Thyroid gland (tissue), 4 donors: ENCODE results near the gene ANKFY1. TPM values are rescaled to one million over a fixed set of nuclear protein-coding genes. Genes with fewer than 3 reads are reported as not detected.

Experiments used
- DNase-seq, 2 donors: peaks; one replicate each; pipeline ENCODE4 v3.0.0-alpha.2; 2019
- H3K27ac ChIP-seq, 3 donors: fragments of 200-600 bp; sonication (generic); 1 replicate in 2 of 3; 2 replicates in 1 of 3; pipeline ENCODE4 v1.5.1; 2016 to 2019; ENCODE audit warnings: mild to moderate bottlenecking in 1 of 3, moderate library complexity in 1 of 3
- H3K27me3 ChIP-seq: fragments of 200-600 bp; sonication (generic); one replicate; pipeline ENCODE4 v1.5.1; 2019
- H3K36me3 ChIP-seq, 2 donors: fragments of 200-600 bp; sonication (generic); one replicate each; pipeline ENCODE4 v1.5.1; 2016 to 2019
- H3K4me1 ChIP-seq, 2 donors: fragments of 200-600 bp; sonication (generic); one replicate each; pipeline ENCODE4 v1.5.1; 2017 to 2019
- H3K4me3 ChIP-seq, 3 donors: fragments of 200-600 bp; sonication (generic); replicated peaks in 1 of 3; 1 replicate in 2 of 3; 2 replicates in 1 of 3; pipeline ENCODE4 v1.5.1; 2016; ENCODE audit warnings: mild to moderate bottlenecking in 1 of 3
- H3K9me3 ChIP-seq: fragments of 200-600 bp; sonication (generic); one replicate; pipeline ENCODE4 v1.5.1; 2017
- POLR2A ChIP-seq, 2 donors: fragments of 450-650 bp; IDR thresholded peaks; one replicate each; pipeline ENCODE4 v1.6.1; 2017; ENCODE audit warnings: antibody characterized with exemption in 2 of 2, mild to moderate bottlenecking in 2 of 2, moderate library complexity in 1 of 2
- WGBS, 2 donors: methylation state at CpG; one replicate each; pipeline ENCODE4 v1.1.5; 2017; 5-methylcytosine and 5-hydroxymethylcytosine counted together
- intact Hi-C: fragments of 100-400 bp; cut with DNase I; formaldehyde crosslinking; loops from one replicate; pipeline ENCODE4 v1.15.1; 2023
- total RNA-seq, 4 donors: library from RNA; depleted of rRNA; stranded (reverse); fragments of >200 nt; gene quantifications; one replicate each; pipeline ENCODE4 v1.2.3, GENCODE V29; 2016
- TF ChIP-seq, protein P1 (sequence below), 6 experiments: fragments of 200-600 bp in 3 of 6; fragments of 450-650 bp in 3 of 6; sonication (generic) in 3 of 6; IDR thresholded peaks; one replicate each; pipeline ENCODE4 v1.5.1; 2016 to 2019; ENCODE audit warnings: antibody characterized with exemption in 6 of 6, mild to moderate bottlenecking in 2 of 6, inconsistent platforms in 1 of 6, moderate library complexity in 1 of 6

Gene ANKFY1
- total RNA-seq, 4 donors from 2014 or later: 36.8 to 51.3 (median 46.3) TPM

DNA sequence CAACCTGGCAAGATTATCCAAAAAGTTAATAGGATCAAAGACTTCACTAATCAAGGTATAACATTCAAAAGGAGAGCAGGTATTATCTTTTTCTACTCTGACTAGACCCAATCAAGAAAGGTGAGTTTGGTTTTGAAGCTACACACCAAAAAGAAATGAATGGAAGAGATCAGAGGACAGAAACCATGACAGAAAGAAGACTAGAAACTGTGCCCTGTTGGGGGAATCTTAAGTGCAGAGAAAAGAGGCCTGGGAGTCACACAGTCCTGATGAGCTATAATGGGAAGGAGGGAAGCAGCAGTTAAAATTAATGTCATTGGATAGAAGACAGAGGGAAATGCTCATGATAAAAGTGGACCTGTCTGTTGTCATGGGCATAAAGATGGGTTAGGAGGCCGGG, 138.2 kb downstream of the ANKFY1 start:
- H3K27me3 ChIP-seq: no peaks in the 10 kb centered on the region
- peaks cover 13 to 25% of the 10 kb centered on the region in 2 donors for H3K36me3 ChIP-seq
- no peaks in the 10 kb centered on the region for H3K9me3 ChIP-seq
- 93 to 100% methylated on average over 1 of the region's 1 CpG for WGBS, 2 donors
- no peak for DNase-seq
- no peak overlapping the region for H3K27ac ChIP-seq
- intact Hi-C loops: no loop called here
- no peak for TF ChIP-seq POLR2A (IDR thresholded peaks at IDR 0.05)
- TF ChIP-seq, protein P1, sequence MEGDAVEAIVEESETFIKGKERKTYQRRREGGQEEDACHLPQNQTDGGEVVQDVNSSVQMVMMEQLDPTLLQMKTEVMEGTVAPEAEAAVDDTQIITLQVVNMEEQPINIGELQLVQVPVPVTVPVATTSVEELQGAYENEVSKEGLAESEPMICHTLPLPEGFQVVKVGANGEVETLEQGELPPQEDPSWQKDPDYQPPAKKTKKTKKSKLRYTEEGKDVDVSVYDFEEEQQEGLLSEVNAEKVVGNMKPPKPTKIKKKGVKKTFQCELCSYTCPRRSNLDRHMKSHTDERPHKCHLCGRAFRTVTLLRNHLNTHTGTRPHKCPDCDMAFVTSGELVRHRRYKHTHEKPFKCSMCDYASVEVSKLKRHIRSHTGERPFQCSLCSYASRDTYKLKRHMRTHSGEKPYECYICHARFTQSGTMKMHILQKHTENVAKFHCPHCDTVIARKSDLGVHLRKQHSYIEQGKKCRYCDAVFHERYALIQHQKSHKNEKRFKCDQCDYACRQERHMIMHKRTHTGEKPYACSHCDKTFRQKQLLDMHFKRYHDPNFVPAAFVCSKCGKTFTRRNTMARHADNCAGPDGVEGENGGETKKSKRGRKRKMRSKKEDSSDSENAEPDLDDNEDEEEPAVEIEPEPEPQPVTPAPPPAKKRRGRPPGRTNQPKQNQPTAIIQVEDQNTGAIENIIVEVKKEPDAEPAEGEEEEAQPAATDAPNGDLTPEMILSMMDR (IDR thresholded peaks at IDR 0.05): no peak
- no peak overlapping the region for H3K4me3 ChIP-seq
- H3K4me1 ChIP-seq: no peaks in the 10 kb centered on the region

- Histone ChIP-seq H3K27ac (no peak overlapping the region), H3K9me3 (no peaks in the 10 kb centered on the region), H3K27me3 (no peaks in the 10 kb centered on the region), H3K36me3 (peaks cover 13 to 25% of the 10 kb centered on the region in 2 donors), H3K4me1 (no peaks in the 10 kb centered on the region), H3K4me3 (no peak overlapping the region)
- TF ChIP-seq, protein P1 (IDR thresholded peaks at IDR 0.05): no peak
- no peak for TF ChIP-seq POLR2A (IDR thresholded peaks at IDR 0.05)
- DNase-seq: no peak
- WGBS, 2 donors: 84 to 90% methylated on average over 2 of the region's 2 CpGs
- intact Hi-C loops: no loop called here
Observed at GRCh38 chr17:4124999-4125398, 138.8 kb downstream of the ANKFY1 start.

DNA sequence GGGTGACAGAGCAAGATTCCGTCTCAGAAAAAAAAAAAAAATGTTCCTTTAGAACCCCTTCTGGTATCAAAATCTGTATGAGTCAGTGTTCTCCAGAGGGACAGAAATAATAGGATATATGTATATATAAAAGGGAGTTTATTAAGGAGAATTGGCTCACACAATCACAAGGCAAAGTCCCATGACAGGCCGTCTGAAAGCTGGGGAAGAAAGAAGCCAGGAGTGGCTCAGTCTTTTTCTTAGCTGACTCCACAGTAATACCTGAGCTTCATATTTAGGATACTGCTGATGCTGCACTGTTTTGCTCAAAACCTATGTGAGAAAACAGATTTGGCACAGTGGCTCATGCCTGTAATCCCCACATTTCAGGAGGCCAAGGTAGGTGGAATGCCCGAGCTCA, 143.4 kb downstream of the ANKFY1 start:
- H3K4me3 ChIP-seq: no peak overlapping the region
- no peaks in the 10 kb centered on the region for H3K9me3 ChIP-seq
- no peak overlapping the region for H3K27ac ChIP-seq
- no peak for DNase-seq
- peaks cover 27 to 42% of the 10 kb centered on the region in 2 donors for H3K36me3 ChIP-seq
- intact Hi-C loops: no loop called here
- H3K4me1 ChIP-seq: no peaks in the 10 kb centered on the region
- WGBS, 2 donors: 91 to 93% methylated on average over 3 of the region's 3 CpGs
- no peak for TF ChIP-seq POLR2A (IDR thresholded peaks at IDR 0.05)
- TF ChIP-seq, protein P1 (IDR thresholded peaks at IDR 0.05): no peak
- no peaks in the 10 kb centered on the region for H3K27me3 ChIP-seq

DNA sequence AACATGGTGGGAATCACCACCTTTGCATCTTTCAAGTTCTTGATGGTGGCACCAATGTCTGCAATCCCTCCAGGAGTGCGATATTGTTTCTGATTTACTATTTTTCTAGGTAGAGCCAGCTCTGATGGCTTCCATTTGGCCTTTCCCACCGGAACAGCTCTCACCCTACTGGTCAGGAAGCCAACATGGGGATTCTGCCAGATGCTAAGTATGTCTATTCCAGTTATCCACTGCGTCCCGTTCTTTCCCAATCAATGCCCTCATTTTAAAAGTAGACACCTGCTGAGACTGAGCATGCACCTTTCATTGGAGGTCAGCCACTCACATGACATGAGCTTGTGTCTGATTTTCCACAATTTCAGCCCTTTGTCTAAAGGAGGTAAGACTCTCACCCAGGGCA, 144.5 kb downstream of the ANKFY1 start:
- intact Hi-C loops: no loop called here
- H3K9me3 ChIP-seq: no peaks in the 10 kb centered on the region
- DNase-seq: no peak
- no peak overlapping the region for H3K27ac ChIP-seq
- H3K4me1 ChIP-seq: no peaks in the 10 kb centered on the region
- H3K27me3 ChIP-seq: no peaks in the 10 kb centered on the region
- peaks cover 32 to 42% of the 10 kb centered on the region in 2 donors for H3K36me3 ChIP-seq
- H3K4me3 ChIP-seq: no peak overlapping the region
- WGBS, 2 donors: 72% methylated on average over 4 of the region's 4 CpGs
- TF ChIP-seq, protein P1 (IDR thresholded peaks at IDR 0.05): no peak
- TF ChIP-seq POLR2A (IDR thresholded peaks at IDR 0.05): no peak

GRCh38 chr17:4118015-4118743, 145.6 kb downstream of the ANKFY1 start:
- intact Hi-C loops: no loop called here
- Histone ChIP-seq H3K27me3 (no peaks in the 10 kb centered on the region), H3K36me3 (peaks cover 36 to 43% of the 10 kb centered on the region in 2 donors)

More at GRCh38 chr17:4118015-4118743, 145.6 kb downstream of the ANKFY1 start:
- TF ChIP-seq, protein P1 (IDR thresholded peaks at IDR 0.05): no peak
- no peak for TF ChIP-seq POLR2A (IDR thresholded peaks at IDR 0.05)
- peak in 1 of 2 donors; percentile 6 for DNase-seq
- no peaks in the 10 kb centered on the region for H3K4me1 ChIP-seq
- no peaks in the 10 kb centered on the region for H3K9me3 ChIP-seq
- no peak overlapping the region for H3K27ac ChIP-seq
- 88 to 99% methylated on average over 8 of the region's 8 CpGs for WGBS, 2 donors
- no peak overlapping the region for H3K4me3 ChIP-seq
